ENCODE data around the gene FAM181A. TPM values are rescaled to one million over a fixed set of nuclear protein-coding genes. Genes with fewer than 3 reads are reported as not detected.

FAM181A gene
- total RNA-seq, 2 donors from 2014 or later = not detected

- H3K4me3 ChIP-seq = no peak overlapping the region
- no peak for DNase-seq (ENCODE audit: low spot score)
- no peak for TF ChIP-seq CTCF (IDR thresholded peaks at IDR 0.05)
- ATAC-seq (ENCODE audit: insufficient number of reproducible peaks, low FRiP score, low read depth) = no peak
- H3K27me3 ChIP-seq (replicated peaks; ENCODE audit: insufficient read depth) = no peaks in the 10 kb centered on the region
- no peak overlapping the region for H3K27ac ChIP-seq
- H3K4me1 ChIP-seq (ENCODE audit: control insufficient read depth in 1 of 2, low read depth in 2 of 2) = no peaks in the 10 kb centered on the region
- H3K9me3 ChIP-seq = no peaks in the 10 kb centered on the region
- H3K36me3 ChIP-seq = peaks cover 6% of the 10 kb centered on the region
These were observed 1.7 kb upstream of the FAM181A start for GRCh38 chr14:93925374-93925895.

- no peak for ATAC-seq (ENCODE audit: insufficient number of reproducible peaks, low FRiP score, low read depth)
- Histone ChIP-seq H3K27me3 (replicated peaks; ENCODE audit: insufficient read depth) (no peaks in the 10 kb centered on the region), H3K9me3 (no peaks in the 10 kb centered on the region), H3K36me3 (peaks cover 15% of the 10 kb centered on the region), H3K27ac (no peak overlapping the region), H3K4me3 (no peak overlapping the region), H3K4me1 (ENCODE audit: control insufficient read depth in 1 of 2, low read depth in 2 of 2) (no peaks in the 10 kb centered on the region)
- DNase-seq (ENCODE audit: low spot score) = no peak
- no peak for TF ChIP-seq CTCF (IDR thresholded peaks at IDR 0.05)
These were observed 785 bp upstream of the FAM181A start for GRCh38 chr14:93926245-93926872.

GRCh38 chr14:93927800-93928145 is 629 bp downstream of the FAM181A start:
- H3K4me1 ChIP-seq (ENCODE audit: control insufficient read depth in 1 of 2, low read depth in 2 of 2) = no peaks in the 10 kb centered on the region

GRCh38 chr14:93928184-93929047 is 1.3 kb downstream of the FAM181A start:
- no peak for DNase-seq (ENCODE audit: low spot score)
- H3K9me3 ChIP-seq = no peaks in the 10 kb centered on the region
- peaks cover 23% of the 10 kb centered on the region for H3K36me3 ChIP-seq
- no peaks in the 10 kb centered on the region for H3K4me1 ChIP-seq (ENCODE audit: control insufficient read depth in 1 of 2, low read depth in 2 of 2)
- H3K27me3 ChIP-seq (replicated peaks; ENCODE audit: insufficient read depth) = no peaks in the 10 kb centered on the region
- H3K4me3 ChIP-seq = no peak overlapping the region
- TF ChIP-seq CTCF (IDR thresholded peaks at IDR 0.05) = no peak
- no peak for ATAC-seq (ENCODE audit: insufficient number of reproducible peaks, low FRiP score, low read depth)
- no peak overlapping the region for H3K27ac ChIP-seq

More at GRCh38 chr14:93927800-93928145, 629 bp downstream of the FAM181A start:
- ATAC-seq (ENCODE audit: insufficient number of reproducible peaks, low FRiP score, low read depth) (no peak), DNase-seq (ENCODE audit: low spot score) (no peak)
- no peaks in the 10 kb centered on the region for H3K27me3 ChIP-seq (replicated peaks; ENCODE audit: insufficient read depth)
- no peaks in the 10 kb centered on the region for H3K9me3 ChIP-seq
- H3K27ac ChIP-seq = no peak overlapping the region
- TF ChIP-seq CTCF (IDR thresholded peaks at IDR 0.05) = no peak
- H3K4me3 ChIP-seq = no peak overlapping the region
- peaks cover 25% of the 10 kb centered on the region for H3K36me3 ChIP-seq

- no peak overlapping the region for H3K27ac ChIP-seq
These were observed 1.9 kb downstream of the FAM181A start for GRCh38 chr14:93929048-93929535.

More at GRCh38 chr14:93929048-93929535, 1.9 kb downstream of the FAM181A start:
- H3K36me3 ChIP-seq = peaks cover 29% of the 10 kb centered on the region
- no peak for ATAC-seq (ENCODE audit: insufficient number of reproducible peaks, low FRiP score, low read depth)
- no peak for TF ChIP-seq CTCF (IDR thresholded peaks at IDR 0.05)
- no peaks in the 10 kb centered on the region for H3K9me3 ChIP-seq
- H3K4me1 ChIP-seq (ENCODE audit: control insufficient read depth in 1 of 2, low read depth in 2 of 2) = no peaks in the 10 kb centered on the region
- no peak for DNase-seq (ENCODE audit: low spot score)
- H3K4me3 ChIP-seq = no peak overlapping the region
- H3K27me3 ChIP-seq (replicated peaks; ENCODE audit: insufficient read depth) = no peaks in the 10 kb centered on the region
